Activated T-cell treated with anti-CD3 and anti-CD28 coated beads for 4 hours (primary cell): ENCODE measurements around the gene RPS2.
"Not testable (repeated sequence)": the region's sequence is repeated elsewhere in the genome, so short reads cannot be mapped to it uniquely, and the experiment has no call there.

Experiments
- DNase-seq: peaks from one replicate; pipeline ENCODE4 v3.0.0-alpha.2; 2020

Gene RPS2

GRCh38 chr16:1964506-1965395 is at the start of gene RPS2:
Gene RPS2 (minus strand): TSS chr16:1964826. CDS start chr16:1964625, 201 bp downstream.
- DNase-seq: peak; percentile 95

GRCh38 chr16:2013527-2013926 is 48.9 kb upstream of the RPS2 start:
- no peak for DNase-seq

GRCh38 chr16:2011726-2012125 is 47.1 kb upstream of the RPS2 start:
- not testable (repeated sequence) for DNase-seq

DNA sequence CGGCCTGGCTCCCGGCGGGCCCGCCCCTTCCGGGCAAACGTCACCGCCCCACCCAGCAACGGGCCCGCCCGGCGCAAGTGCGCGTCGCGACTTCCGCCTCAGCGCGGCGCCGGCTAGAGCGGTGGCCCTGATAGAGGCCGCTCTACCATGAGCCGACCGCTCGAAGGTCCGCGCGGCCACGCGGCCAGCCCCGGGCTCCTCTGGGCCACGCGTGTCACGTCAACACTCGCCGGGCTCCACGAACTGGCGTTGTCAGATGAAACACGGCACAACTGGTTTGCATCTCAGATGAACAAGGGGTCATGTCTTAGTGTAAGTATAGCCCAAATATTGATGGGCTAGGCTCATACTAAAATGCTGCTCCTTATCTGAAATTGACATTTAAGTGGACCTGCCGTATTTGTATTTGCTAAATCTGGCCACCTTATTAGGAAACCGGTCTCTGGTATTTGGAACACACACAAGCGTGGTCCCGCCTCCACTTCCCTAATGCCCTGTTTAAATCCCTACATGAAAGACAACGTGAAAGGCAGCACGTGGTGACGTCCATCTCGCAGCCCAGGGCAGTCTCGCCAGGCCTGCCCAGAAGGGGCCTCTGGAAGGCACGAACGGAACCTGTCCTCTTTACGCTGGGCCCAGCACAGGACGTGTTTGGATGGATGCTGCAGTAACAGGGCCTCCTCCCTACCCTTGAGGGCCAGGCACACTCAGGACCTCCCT is 45.3 kb upstream of the RPS2 start, which contains the start of gene ZNF598:
Gene ZNF598, minus strand, starts transcription at position 31 of the 720 bp plus-strand sequence.
- DNase-seq: peak; percentile 68

GRCh38 chr16:2009164-2009711 is 44.6 kb upstream of the RPS2 start:
- no peak for DNase-seq

- no peak for DNase-seq
Observed at GRCh38 chr16:2008631-2009163, 44.1 kb upstream of the RPS2 start.

GRCh38 chr16:2008009-2008526 is 43.4 kb upstream of the RPS2 start:
- no peak for DNase-seq

GRCh38 chr16:2007081-2007836 is 42.6 kb upstream of the RPS2 start:
- DNase-seq: no peak

DNA sequence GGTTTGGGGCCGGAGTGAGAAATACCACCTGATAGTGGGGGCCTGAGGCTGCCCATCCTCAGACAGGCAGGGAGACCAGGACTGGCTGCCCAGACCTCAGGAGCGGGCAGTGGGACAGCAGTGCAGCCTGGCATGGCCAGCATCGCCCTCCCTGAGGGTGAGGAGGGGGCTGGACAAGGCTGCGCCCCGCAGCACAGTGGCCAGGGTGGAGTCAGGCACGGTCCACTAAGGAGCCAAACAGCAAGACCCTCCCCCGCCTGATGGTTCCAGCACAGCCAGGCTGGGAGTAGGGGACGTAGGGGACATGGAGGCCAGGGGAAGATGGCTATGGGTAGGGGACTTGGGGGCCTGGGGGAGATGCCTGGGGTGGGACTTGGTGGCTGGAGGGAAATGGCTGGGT is 41.7 kb upstream of the RPS2 start:
- no peak for DNase-seq

- DNase-seq: no peak
Observed at GRCh38 chr16:2005646-2006045, 41.0 kb upstream of the RPS2 start.

GRCh38 chr16:2004795-2005517 is 40.3 kb upstream of the RPS2 start:
- no peak for DNase-seq

- peak; percentile 75 for DNase-seq
Observed at GRCh38 chr16:2003827-2004641, 39.4 kb upstream of the RPS2 start.

DNA sequence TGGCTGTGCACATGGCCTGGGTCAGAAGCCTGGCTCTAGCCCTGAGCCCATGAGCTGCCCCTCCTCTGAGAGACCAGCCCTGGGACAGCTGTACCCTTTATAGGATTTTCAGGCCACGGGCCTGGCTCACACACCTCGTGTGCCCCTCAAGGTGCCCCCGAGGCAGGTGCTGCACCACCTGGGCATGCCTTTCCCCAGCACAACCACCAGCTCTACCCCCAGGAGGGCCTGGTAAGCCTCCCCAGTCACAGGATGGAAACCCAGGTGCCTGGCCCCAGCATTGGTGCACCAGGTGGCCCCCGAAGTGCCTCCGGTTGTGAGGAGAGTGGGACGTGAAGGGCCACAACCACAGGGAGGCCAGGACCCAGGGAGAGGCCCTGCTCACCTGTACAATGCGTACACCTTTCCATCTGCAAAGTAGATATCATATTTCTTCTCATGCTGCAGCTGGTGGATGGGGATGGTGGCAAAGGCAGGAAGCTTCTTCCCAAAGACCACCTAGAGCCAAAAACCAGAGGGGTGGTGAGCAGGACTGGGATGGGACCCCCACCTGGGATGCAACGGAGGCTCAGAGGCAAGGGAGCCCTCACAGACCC is 38.7 kb upstream of the RPS2 start:
- DNase-seq: no peak

GRCh38 chr16:2002406-2003230 is 38.0 kb upstream of the RPS2 start:
- no peak for DNase-seq

DNA sequence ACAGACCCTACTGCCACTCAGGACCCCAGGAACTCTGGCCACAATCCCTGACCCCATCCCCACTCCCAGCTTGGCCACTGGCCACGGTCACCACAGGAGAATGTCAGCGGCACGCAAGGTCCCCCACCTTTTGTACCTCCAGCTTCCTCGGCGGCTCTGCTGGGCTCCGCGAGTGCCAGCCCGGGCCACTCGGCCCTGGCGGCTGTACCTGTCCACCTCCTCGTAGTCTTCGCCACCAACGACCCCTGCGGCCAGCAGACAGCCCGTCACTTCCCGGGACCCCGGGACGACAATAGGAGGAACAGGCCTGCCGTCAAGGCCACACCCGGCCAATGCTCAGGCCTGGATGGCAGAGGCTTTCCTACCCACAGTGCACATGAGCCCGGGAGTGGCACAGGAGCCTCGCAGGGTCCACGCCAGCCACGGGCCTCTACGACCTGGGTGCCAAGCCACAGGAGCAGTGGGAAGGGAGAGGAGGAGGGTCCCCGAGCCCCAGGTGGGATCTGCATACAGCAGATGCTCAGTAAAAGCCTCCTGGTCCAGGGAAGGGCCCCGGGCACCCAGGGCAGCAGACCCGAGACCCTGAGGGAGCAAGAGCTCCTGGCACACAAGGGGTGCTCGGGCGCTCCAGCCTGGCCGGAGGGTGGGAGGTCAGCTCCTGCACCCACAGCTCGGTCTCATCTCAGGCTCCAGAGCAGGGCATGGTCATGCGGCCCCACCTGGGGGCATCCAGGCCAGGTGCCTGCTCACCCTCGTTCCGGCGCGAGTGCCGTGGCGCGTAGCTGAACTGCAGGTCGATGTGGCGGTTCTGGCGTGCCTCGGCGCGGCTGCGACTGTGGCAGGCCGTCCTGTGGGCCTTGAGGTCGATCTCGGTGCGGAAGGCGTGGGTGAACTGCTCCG is 37.1 kb upstream of the RPS2 start:
- no peak for DNase-seq

DNA sequence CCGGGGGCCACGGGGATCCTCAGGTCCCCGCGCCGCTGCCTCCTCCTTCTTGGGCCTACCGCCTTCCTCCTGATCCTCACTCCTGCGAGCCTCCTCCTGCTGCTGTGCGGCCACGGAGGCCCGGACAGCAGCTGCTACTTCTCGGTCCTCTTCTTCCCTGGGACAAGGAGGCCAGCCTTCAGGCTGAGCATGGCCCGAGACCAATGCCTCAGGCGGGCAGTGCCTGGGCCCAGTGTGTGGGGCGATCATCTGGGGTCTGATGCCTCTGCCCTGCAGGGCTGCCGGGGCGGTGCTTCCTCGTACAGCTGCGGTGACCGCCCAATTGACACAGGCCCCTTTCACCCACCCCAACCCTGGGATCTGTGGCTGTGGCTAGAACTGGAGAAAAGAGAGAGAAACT is 36.4 kb upstream of the RPS2 start:
- no peak for DNase-seq

GRCh38 chr16:1999866-2000514 is 35.4 kb upstream of the RPS2 start:
- no peak for DNase-seq
